HG03025 (cell line): Measurements from ENCODE around the gene ZNF473.

Experiments
- ATAC-seq: cut with Tn5 transposase; IDR thresholded peaks from one replicate; pipeline ENCODE4 v1.9.1; 2021; ENCODE audit warnings: mild to moderate bottlenecking, moderate library complexity; ENCODE audit not compliant: unreplicated experiment, low FRiP score

ZNF473 gene

GRCh38 chr19:50003254-50003788 lies 22.5 kb upstream of the ZNF473 start:
- no peak for ATAC-seq

GRCh38 chr19:50003810-50004419 lies 21.9 kb upstream of the ZNF473 start:
- ATAC-seq, result no peak

- no peak for ATAC-seq
Measured at GRCh38 chr19:50005428-50005827, 20.4 kb upstream of the ZNF473 start.

- no peak for ATAC-seq
Measured at GRCh38 chr19:50007170-50007569, 18.6 kb upstream of the ZNF473 start.

GRCh38 chr19:50007947-50008346 lies 17.9 kb upstream of the ZNF473 start:
- ATAC-seq, result no peak

GRCh38 chr19:50008532-50008931 lies 17.3 kb upstream of the ZNF473 start:
- no peak for ATAC-seq

- no peak for ATAC-seq
Measured at GRCh38 chr19:50016225-50016807, 9.5 kb upstream of the ZNF473 start.

- no peak for ATAC-seq
Measured at GRCh38 chr19:50020481-50020880, 5.3 kb upstream of the ZNF473 start.

- ATAC-seq, result no peak
Measured at GRCh38 chr19:50022823-50023222, 3.0 kb upstream of the ZNF473 start.

- peak; percentile 0 for ATAC-seq
Measured at GRCh38 chr19:50024719-50025021, 1.1 kb upstream of the ZNF473 start.

- ATAC-seq, result peak; percentile 78
Measured at GRCh38 chr19:50025022-50025793, 597 bp upstream of the ZNF473 start, which contains the start of gene VRK3. TSS of gene VRK3 (minus strand) at chr19:50025372. CDS start at chr19:50016162, 9,210 bp downstream.

GRCh38 chr19:50026550-50026906 lies 723 bp downstream of the ZNF473 start:
- no peak for ATAC-seq

GRCh38 chr19:50030225-50030624 lies 4.4 kb downstream of the ZNF473 start:
- no peak for ATAC-seq

- ATAC-seq, result no peak
Measured at GRCh38 chr19:50030937-50031336, 5.1 kb downstream of the ZNF473 start.

GRCh38 chr19:50036908-50037307 lies 11.1 kb downstream of the ZNF473 start:
- no peak for ATAC-seq

GRCh38 chr19:50039968-50040367 lies 14.2 kb downstream of the ZNF473 start:
- no peak for ATAC-seq

GRCh38 chr19:50040967-50041366 lies 15.2 kb downstream of the ZNF473 start:
- no peak for ATAC-seq

GRCh38 chr19:50042363-50043024 lies 16.7 kb downstream of the ZNF473 start:
- ATAC-seq, result no peak

- no peak for ATAC-seq
Measured at GRCh38 chr19:50043967-50044366, 18.2 kb downstream of the ZNF473 start.

GRCh38 chr19:50044922-50045321 lies 19.1 kb downstream of the ZNF473 start:
- ATAC-seq, result no peak
